HG03558 (cell line): Measurements from ENCODE around the gene EFNB1.
"Not testable (repeated sequence)": the region's sequence is repeated elsewhere in the genome, so short reads cannot be mapped to it uniquely, and the experiment has no call there.

Experiments used
- ATAC-seq: cut with Tn5 transposase; IDR thresholded peaks from one replicate; pipeline ENCODE4 v1.9.1; 2021; ENCODE audit warnings: moderate number of reproducible peaks; ENCODE audit not compliant: unreplicated experiment; ENCODE audit errors: extremely low read depth

The EFNB1 gene

GRCh38 chrX:68828740-68829581 is at the start of gene EFNB1:
Gene EFNB1, plus strand, starts transcription at chrX:68829021. Its CDS starts 756 bp downstream, at chrX:68829777.
- peak; percentile 91 for ATAC-seq

DNA sequence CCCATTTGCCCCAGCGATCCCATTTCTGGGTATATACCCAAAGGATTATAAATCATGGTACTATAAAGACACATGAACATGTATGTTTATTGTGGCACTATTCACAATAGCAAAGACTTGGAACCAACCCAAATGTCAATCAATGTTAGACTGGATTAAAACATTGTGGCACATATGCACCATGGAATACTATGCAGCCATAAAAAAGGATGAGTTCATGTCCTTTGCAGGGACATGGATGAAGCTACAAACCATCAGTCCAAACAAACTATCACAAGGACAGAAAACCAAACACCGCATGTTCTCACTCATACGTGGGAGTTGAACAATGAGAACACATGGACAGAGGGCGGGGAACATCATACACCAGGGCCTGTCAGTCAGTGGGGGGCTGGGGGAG is 47.5 kb upstream of the EFNB1 start:
- ATAC-seq: not testable (repeated sequence)

DNA sequence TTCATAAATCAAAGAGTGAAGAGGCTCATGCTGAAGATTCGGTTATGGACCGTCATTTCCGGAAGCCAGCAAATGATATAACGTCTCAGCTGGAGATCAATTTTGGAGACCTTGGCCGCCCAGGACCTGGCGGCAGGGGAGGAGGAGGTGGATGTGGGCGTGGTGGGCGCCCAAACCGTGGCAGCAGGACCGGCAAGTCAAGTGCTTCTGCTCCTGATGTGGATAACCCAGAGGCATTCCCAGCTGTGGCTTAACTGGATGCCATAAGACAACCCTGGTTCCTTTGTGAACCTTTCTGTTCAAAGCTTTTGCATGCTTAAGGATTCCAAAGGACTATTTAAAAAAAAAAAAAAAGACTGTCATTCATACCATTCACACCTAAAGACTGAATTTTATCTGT is 44.0 kb upstream of the EFNB1 start:
- ATAC-seq: no peak

- not testable (repeated sequence) for ATAC-seq
Observed at GRCh38 chrX:68786581-68786980, 42.2 kb upstream of the EFNB1 start.

DNA sequence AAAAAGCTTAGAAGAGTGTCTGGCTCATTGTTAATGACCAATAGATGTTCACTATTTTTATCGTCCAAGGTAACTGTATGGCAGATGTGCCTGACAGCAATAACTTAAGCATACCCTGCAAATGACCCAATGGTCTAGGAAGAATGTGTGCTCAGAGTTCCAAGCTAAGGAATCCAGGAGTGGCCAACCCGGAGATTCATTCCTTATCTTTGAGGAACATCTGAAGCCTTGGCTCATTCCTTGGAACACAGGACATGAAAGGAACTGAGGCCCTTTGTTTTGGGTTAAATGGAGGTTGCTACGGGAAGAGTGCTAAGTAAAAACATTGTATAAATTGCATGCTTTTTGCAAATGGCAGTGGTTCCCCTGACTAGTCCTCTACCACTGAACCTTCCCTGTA is 38.9 kb upstream of the EFNB1 start:
- no peak for ATAC-seq

GRCh38 chrX:68792083-68792482 is 36.7 kb upstream of the EFNB1 start:
- ATAC-seq: no peak

DNA sequence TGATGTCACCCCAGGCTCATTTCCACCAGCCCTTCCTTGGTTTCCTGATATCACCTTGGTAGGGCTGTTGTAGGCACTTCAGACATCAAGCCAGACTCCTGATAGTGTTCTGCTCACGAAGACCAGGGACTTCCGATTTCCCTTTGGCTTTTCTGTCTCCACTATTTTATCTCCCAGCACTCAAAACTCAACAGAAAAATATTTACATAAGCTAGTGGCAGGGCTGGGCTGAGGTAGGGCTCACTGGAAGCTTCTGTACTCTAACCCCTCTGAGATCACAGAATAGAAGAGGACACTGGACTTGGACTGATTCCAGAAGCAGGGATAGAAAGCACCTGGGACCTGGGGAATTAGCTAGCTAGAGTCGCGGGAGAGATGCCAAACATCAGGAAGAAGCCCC is 34.4 kb upstream of the EFNB1 start:
- no peak for ATAC-seq

- ATAC-seq: no peak
Observed at GRCh38 chrX:68795741-68796140, 33.1 kb upstream of the EFNB1 start.

DNA sequence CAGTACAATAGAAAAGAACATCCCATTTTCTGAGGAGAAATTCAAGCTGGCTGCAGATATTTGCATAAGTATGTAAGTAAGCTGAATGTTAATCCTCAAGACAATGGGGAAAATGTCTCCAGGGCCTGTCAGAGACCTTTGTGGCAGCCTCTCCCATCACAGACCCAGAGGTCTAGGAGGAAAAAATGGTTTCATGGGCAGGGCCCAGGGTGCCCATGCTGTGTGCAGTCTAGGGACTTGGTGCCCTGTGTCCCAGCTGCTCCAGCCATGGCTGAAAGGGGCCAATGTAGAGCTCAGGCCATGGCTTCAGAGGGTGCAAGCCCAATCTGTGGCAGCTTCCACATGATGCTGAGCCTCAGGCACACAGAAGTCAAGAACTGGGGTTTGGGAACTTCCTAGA is 30.4 kb upstream of the EFNB1 start:
- ATAC-seq: not testable (repeated sequence)

DNA sequence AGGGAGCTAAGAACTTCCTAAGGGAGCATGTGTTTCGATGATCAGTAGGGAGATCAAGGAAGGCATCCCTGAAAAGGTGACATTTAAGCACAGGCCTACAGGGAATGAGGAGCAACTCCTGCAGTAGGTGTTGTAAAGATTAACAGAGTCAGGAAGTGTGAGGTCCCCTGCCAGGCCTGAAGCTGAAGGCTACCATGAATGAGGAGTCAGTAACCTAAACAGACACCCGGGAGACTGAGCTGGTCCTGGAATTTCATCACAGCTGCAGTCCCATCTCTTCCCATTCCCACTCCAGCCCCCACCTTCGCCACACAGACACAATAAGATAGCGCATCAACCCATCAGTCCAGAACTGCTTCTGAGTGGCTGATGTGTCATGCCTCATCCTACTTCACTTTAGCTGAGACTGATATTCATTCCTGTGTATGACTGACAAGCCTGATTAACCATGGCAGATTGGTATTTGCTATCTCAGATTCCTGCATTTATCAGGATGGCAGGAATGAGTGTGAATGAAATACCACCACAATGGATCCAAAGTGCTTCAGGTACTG is 27.0 kb upstream of the EFNB1 start:
- ATAC-seq: no peak

GRCh38 chrX:68807818-68808217 is 21.0 kb upstream of the EFNB1 start:
- ATAC-seq: no peak

GRCh38 chrX:68808686-68809357 is 20.0 kb upstream of the EFNB1 start:
- no peak for ATAC-seq

DNA sequence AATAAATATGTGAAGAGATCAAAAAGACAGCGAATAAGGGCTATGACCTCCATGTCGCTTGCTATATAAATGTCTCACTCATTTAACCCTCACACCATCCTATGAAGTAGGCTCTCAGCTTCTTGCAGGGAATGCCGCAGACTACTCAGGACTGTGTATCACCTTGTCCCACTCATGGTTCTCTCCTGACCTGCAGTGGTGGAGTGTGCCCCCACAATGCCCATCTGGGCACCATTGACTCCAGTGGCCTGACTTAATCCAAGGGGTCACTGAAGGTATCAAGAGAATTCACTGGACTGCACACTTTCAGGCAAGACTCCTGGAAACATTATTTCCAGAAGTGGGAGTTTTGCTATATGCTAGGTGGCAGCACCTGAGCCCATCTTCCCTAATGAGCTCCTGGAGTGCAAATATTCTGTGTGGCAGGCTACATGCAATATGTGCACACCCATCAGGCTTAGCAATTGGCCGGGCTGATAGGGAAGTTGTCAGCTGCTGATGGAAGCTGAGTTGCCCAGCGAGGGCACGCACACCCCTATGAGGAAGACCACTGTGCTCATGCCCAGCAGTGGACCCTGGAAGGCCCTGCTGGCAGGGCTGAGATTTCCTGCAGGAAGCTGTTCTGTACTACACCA is 8.2 kb upstream of the EFNB1 start:
- ATAC-seq: no peak

- no peak for ATAC-seq
Observed at GRCh38 chrX:68821616-68822015, 7.2 kb upstream of the EFNB1 start.

DNA sequence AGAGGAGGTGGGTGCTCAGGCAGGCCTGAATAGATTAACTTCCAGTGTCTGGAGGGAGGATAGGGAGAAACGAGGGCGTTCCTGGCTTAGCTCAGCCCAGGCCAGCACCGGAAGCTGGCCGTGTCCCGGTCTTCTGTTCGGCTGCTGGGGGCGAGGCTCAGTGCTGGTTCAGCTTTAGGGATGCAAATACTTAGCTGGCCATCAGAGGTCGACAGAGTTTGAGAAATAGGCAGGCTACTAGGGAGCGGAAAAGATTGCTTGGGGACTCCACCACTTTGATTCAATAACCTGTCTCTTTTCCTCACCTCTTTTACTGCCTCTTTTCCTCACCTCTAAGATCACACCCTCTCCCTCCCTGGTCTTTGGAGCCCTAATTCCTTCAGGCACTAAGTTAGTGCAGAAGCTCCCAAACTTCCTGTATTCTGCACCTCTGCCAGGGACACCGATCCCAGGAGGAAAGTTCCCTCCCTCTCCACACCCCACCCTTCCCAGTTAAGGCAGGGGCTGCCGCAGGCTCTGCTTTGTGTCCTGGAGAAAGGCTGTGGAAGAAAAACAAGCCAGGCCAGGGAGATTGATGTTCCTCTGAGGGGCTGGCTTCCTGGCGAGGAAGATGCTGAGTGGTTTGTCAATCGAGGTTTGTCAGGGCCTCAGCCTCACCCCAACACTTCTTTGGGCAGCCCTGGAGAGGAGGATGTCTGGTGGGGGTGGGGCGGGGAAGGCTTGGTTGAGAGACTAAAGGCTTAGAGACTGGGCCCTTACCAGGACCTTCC is 6.0 kb upstream of the EFNB1 start:
- ATAC-seq: peak; percentile 62

DNA sequence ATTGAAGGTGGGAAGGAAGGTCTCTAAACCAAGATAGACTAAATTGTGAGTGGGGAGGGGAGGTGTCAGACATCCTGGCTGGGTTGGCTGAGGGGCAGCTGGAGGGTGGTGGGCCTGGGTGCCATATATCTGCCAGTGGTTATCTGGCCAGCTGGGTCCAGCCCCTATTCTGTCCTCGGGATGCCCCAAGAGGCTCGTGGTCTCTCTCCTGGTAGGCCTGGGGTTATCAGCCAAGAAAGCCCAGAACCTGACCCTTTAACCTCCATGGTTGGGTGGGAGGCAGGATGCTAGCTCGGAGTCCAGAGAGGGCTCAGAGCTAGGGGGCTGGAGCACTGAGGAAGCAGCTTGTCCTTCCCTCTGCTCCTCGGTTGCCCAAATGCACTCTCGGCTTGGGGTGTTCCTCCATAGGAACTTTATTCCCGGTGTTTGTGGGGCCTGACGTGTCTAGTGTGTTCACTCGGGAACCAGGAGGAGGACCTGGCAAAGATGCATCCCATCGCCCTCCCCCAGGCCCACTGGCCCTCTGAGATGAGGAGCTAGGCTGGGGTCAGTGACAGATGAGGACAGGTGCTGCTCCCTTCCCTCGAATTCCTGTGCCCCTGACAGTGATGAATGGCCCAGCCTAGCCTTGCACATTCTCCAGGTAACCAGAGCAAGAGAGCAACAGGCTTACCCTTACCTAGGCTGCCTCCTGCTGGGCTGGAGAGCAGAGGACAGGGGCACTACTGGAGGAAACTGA is 5.2 kb upstream of the EFNB1 start:
- no peak for ATAC-seq

DNA sequence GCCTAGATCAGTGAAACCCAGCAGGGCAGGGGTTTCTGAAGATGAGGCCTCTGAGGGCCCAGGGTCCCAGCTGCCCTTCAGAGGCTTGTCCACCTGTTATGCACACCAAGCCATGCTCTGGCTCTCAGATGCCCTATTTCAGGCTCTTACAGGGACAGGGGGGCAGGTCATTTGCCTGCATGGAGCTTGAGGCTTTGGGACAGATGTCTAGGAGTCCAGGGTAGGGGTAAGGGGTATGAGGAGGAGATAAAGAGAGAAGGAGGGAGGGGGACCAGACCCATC is 4.7 kb upstream of the EFNB1 start:
- ATAC-seq: no peak

GRCh38 chrX:68824565-68825125 is 4.2 kb upstream of the EFNB1 start:
- ATAC-seq: no peak
